GM18508 (cell line): ENCODE data around the gene TSC22D4.
"Not testable (repeated sequence)": the region's sequence is repeated elsewhere in the genome, so short reads cannot be mapped to it uniquely, and the experiment has no call there.

ENCODE experiments used
- ATAC-seq: cut with Tn5 transposase; IDR thresholded peaks from one replicate; pipeline ENCODE4 v1.9.1; 2021; ENCODE audit warnings: moderate number of reproducible peaks; ENCODE audit not compliant: insufficient read depth, unreplicated experiment

The TSC22D4 gene

GRCh38 chr7:100447363-100447762 lies 31.7 kb downstream of the TSC22D4 start:
- not testable (repeated sequence) for ATAC-seq

DNA sequence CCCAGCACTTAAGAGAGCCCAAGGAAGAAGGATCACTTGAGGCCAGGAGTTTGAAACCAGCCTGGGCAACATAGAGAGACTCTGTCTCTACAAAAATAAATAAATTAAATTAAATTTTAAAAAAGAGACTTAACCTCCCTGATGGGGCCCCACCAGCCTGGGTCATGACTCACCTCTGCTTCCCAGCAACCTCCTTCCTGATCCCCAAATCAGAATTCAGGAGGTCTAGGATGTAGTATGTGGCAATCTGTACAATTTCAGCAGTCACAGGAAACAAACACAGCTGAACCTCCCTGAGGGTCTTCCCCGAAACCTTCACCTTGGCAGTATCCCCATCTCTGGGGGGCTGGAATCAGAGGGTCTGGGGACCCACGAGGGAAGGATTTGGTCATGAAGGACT lies 33.0 kb downstream of the TSC22D4 start:
- no peak for ATAC-seq

DNA sequence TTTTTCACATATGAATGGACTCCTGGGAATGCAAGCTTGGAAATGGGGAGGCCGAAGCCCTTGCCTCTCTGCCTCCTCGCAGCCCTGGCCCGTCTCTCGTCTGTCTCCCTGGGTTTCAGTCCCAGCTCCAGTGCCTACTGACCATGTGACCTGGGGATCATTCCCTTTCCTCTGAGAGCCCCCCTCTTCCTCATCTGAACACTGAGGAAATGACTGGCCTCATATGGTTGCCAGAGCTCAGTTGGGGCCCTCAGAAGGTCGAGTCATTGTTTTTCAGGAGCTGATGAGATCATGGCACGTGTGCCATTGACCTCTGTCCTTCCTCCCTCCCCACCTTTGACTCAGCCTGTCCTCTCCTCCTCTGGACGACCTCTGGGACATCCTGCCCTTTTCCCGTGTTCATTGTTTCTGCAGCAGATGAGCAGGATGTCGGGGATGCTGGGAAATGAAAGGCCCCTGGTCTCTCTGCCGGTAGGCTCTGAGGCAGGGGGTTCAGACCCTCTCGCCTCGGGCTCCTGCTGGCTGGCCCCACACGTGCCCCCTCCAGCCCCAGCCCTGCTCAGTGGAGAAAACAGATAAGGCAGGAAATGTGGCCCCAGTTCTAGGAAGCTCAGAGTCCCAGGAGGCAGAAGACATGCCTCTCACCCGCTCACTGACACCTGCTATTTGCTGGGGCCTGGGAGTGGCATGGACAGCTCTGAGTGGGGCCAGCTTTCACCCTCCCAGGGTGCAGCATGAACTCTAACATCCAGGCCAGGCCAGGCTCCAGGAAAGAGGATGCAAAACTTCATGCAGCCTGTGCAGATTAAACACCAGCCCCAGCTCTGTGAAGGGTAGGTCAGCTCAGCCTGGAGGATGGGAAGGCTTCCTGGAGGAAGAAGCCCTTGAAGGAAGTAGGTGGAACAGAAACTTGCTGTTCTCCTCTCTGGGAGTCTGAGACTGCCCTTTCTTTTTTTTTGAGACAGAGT lies 34.4 kb downstream of the TSC22D4 start:
- ATAC-seq = no peak

DNA sequence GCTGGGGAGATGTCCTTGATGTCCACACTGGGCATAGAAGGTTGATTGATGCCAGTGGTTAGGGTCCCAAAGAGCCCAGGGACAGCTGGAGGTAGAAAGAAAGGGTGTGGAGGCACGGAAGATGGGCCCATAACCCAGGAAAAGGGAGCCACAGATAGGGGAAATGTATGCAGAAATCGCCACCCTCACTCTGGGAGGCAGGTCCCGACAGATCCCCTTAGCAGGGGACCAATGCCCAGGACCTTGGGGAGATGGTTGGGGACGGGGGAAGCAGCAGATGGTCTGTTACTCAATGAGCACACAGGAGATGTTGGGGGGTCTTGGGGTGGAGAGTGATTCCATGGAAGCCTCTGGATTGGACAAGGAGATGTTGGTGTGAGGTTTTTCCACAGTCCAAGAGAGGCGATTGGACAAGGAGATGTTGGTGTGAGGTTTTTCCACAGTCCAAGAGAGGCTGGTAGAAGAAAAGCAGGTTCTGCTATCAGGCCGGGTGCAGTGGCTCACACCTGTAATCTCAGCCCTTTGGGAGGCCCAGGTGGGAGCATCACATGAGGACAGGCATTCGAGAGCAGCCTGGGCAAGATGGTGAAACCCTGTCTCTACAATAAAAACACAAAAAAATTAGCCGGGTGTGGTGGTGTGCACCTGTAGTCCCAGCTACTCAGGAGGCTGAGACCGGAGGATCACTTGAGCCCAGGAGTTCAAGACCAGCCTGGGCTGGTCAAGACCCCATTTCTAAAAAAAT lies 35.7 kb downstream of the TSC22D4 start:
- ATAC-seq = no peak

- ATAC-seq = no peak
These were observed 37.1 kb downstream of the TSC22D4 start for GRCh38 chr7:100441641-100442535.

- ATAC-seq = not testable (repeated sequence)
These were observed 39.8 kb downstream of the TSC22D4 start for GRCh38 chr7:100439244-100439643.

DNA sequence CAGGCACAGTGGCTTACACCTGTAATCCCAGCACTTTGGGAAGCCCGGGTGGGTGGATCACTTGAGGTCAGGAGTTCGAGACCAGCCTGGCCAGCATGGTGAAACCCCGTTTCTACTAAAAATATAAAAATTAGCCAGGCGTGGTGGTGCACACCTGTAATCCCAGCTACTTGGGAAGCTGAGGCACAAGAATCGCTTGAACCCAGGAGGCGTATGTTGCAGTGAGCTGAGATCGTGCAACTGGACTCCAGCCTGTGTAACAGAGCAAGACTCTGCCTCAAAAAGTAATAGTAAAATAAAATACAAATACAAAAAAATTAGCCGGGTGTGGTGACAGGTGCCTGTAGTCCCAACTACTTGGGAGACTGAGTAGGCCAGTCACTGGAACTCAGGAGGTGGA lies 40.3 kb downstream of the TSC22D4 start:
- not testable (repeated sequence) for ATAC-seq

DNA sequence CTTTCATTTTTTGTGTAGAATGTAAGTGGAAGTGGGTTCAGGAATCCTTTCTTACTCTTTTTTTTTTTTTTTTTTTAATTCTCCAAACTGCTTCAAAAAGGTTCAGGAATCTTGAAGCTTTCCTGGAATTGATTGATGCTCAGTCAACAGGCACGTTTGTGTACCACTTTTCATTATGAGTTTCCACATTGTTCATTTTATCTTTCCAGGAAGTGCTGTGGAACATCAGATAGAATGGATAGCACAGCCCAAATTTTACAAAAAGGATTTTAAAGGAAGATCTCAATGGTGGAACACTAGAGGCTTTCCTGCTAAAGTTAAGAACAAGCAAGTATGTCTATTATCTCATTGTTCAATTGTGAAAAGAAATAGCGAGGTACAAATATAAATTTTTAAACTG lies 40.8 kb downstream of the TSC22D4 start:
- no peak for ATAC-seq

DNA sequence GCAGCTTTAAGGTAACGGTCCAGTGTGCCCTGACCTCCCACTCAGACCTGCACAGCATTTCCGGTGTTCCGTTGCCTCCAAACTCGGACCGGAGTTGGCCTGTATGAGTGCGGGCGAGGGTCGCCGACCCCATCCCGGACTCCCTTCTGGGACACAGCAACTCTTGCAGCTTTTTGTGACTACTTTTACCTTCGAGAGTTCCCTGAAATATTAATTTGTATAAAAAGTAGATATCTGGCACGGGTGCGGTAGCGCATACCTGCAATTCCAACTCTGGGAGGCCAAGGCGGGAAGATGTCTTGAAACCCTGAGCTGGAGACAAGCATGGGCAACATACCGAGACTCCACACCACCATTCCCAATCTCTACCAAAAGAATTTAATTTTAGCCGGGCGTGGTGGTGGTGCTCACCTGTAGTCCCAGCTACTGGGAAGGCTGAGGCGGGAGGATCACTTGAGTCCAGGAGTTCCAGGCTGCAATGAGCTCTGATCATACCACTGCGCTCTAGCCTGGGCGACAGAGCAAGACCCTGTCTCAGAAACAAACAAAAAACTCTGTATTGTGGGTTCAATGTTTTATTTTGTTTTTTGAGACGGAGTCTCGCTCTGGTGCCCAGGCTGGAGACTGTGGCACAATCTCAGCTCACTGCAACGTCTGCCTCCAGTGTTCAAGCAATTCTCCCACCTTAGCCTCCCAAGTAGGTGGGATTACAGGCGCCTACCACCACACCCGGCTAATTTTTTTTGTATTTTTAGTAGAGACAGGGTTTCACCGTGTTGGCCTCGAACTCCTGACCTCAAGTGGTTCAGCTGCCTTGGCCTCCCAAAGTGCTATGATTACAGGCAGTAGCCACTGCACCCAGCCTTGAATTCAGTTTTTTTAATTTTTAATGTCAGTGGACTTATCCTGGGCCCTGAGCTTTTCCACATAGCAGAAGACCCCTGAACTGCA lies 41.6 kb downstream of the TSC22D4 start:
- no peak for ATAC-seq

GRCh38 chr7:100435401-100436304 lies 43.4 kb downstream of the TSC22D4 start:
- ATAC-seq = no peak

- no peak for ATAC-seq
These were observed 44.5 kb downstream of the TSC22D4 start for GRCh38 chr7:100434297-100435144.

GRCh38 chr7:100433592-100434296 lies 45.3 kb downstream of the TSC22D4 start:
- ATAC-seq = no peak

GRCh38 chr7:100433276-100433591 lies 45.8 kb downstream of the TSC22D4 start:
- ATAC-seq = no peak

- ATAC-seq = no peak
These were observed 46.3 kb downstream of the TSC22D4 start for GRCh38 chr7:100432621-100433275.

DNA sequence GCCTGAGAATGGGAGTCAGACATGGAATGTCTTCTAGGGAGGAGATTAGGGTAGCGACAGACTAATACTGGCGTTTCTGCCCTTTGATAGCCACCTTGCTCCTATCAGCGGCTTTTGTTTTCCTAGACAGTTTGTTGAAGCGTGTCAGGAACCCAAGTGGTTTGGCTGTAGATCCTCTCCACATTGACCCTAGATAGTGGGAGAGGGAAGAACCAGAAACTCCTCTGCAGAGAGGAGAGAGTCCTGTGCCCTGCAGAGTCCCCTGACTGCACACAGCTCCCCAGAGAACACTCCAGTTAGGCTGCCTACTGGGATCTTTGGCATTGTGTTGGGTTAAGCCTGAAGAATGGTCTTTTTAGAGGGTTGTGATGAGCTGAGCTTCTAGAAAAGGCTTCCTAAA lies 47.0 kb downstream of the TSC22D4 start:
- no peak for ATAC-seq

DNA sequence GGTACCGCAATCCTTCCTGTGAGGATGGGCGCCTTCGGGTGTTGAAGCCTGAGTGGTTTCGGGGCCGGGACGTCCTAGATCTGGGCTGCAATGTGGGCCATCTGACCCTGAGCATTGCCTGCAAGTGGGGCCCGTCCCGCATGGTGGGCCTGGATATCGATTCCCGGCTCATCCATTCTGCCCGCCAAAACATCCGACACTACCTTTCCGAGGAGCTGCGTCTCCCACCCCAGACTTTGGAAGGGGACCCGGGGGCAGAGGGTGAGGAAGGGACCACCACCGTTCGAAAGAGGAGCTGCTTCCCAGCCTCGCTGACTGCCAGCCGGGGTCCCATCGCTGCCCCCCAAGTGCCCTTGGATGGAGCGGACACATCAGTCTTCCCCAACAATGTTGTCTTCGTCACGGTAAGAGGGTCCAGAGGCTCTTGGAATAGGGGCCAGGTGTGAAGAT lies 47.7 kb downstream of the TSC22D4 start:
- no peak for ATAC-seq
